ENCODE measurements around the gene DSC1. TPM values are rescaled to one million over a fixed set of nuclear protein-coding genes. Genes with fewer than 3 reads are reported as not detected.

The DSC1 gene
- total and polyA plus RNA-seq, 2 of the 8 experiments (the other 6 are each of a cell fraction or from before 2014, with no cell fraction given) = 0.02 TPM; not detected in 1

DNA sequence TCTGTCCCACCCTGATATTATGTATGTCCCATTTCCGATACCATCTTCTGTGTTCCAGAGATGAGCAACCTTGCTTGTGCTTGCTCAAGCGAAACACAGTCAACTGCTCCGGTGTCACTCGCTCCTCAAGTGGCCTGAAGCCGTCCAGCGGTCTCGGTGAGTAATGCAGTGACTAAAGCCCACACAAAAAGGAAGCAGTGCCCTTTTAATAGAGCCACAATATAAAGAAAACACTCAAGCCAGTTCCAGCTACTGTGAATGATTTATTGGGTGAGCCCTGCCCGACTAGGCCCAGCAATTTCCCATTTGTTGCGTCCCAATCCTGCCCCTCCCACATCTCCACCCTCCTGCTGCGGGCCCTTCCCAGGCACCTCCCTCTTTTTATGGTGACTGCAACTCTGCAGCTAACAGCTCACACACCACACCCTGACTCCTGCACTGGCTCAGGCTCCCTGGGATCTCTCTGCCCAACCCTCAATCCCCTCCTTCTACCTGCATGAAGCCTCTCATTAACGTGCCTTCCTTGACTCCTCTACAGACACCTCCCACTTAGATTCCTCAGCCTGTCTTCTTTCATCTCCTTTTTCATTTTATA is 44.2 kb upstream of the DSC1 start:
- CTCF ChIA-PET (ENCODE audit: partially characterized antibody) = interaction anchor here (1.2 to 1.6 kb wide), 2 partner anchors 9 to 217 kb away, joined by 3 read pairs; no protein-coding TSS in a partner anchor
- no peak overlapping the region for H3K27ac ChIP-seq (ENCODE audit: low read depth, low read length)

More for the DNA sequence above, 44.2 kb upstream of the DSC1 start:
- Histone ChIP-seq H2BK12ac (ENCODE audit: low read depth, low read length) (no peak overlapping the region), H3K23ac (ENCODE audit: insufficient read length) (no peak overlapping the region), H2AFZ (ENCODE audit: low read length) (peak overlapping the region; percentile 76), H3K56ac (replicated peaks; ENCODE audit: insufficient read length, low read depth, low read length) (no peak overlapping the region), H3K14ac (ENCODE audit: insufficient read length) (no peak overlapping the region), H3K9ac (replicated peaks in 1 of 4; ENCODE audit: extremely low read depth in 1 of 4, low read depth in 3 of 4, low read length in 3 of 4) (no peak overlapping the region), H3K79me2 (ENCODE audit: control insufficient read depth in 1 of 2, insufficient read depth in 2 of 2, low read length in 2 of 2) (no peaks in the 10 kb centered on the region), H3K4me2 (ENCODE audit: insufficient read depth in 1 of 2, low read depth in 2 of 2, low read length in 2 of 2) (no peak overlapping the region; a peak in 1 of 4 replicates), H2BK15ac (ENCODE audit: low read length) (no peak overlapping the region), H4K5ac (ENCODE audit: insufficient read length, low read depth, low read length) (no peak overlapping the region), H4K20me1 (replicated peaks in 1 of 2; ENCODE audit: control insufficient read depth in 1 of 2, insufficient read depth in 2 of 2, low read length in 2 of 2) (no peaks in the 10 kb centered on the region), H2BK120ac (replicated peaks; ENCODE audit: low read depth, low read length) (no peak overlapping the region), H3K27me3 (replicated peaks in 1 of 4; ENCODE audit: control insufficient read depth in 3 of 4, extremely low read depth in 1 of 4, insufficient read depth in 3 of 4, low read length in 3 of 4) (no peaks in the 10 kb centered on the region), H3K23me2 (ENCODE audit: low read depth, low read length) (no peaks in the 10 kb centered on the region; the same call in 1 of the 2 replicates), H2AK5ac (ENCODE audit: low read depth, low read length) (no peak overlapping the region), H2BK5ac (ENCODE audit: low read depth, low read length) (no peak overlapping the region), H3K9me3 (ENCODE audit: insufficient read depth in 2 of 2, low read depth in 1 of 2, low read length in 1 of 2) (no peaks in the 10 kb centered on the region), H3K4me1 (replicated peaks in 1 of 4; ENCODE audit: control insufficient read depth in 3 of 4, insufficient read depth in 4 of 4, low read length in 3 of 4) (peaks cover 0 to 3% (median 3%) of the 10 kb centered on the region in 4 experiments; a peak in 3 of 7 replicates), H3K4ac (replicated peaks; ENCODE audit: insufficient read length, low read depth, low read length) (no peak overlapping the region), H2BK20ac (ENCODE audit: low read length) (no peak overlapping the region), H3K36me3 (ENCODE audit: control insufficient read depth in 2 of 4, insufficient read depth in 4 of 4, low read length in 3 of 4) (no peaks in the 10 kb centered on the region), H3K18ac (ENCODE audit: extremely low read depth, low read length) (no peak overlapping the region), H3K4me3 (ENCODE audit: extremely low read depth in 1 of 4, insufficient read depth in 2 of 4, low read depth in 3 of 4, low read length in 4 of 4) (no peak overlapping the region), H4K91ac (replicated peaks; ENCODE audit: insufficient read length, low read length) (no peak overlapping the region), H3K79me1 (ENCODE audit: low read depth, low read length) (no peaks in the 10 kb centered on the region), H4K8ac (ENCODE audit: extremely low read depth, insufficient read depth, low read length) (no peak overlapping the region)
- WGBS, 2 experiments (ENCODE audit: extremely low coverage in 1 of 2, insufficient coverage in 1 of 2, insufficient read length in 1 of 2, insufficient replicate concordance in 2 of 2, low coverage in 1 of 2, low lambda C conversion rate in 2 of 2, missing lambda C conversion rate in 1 of 2) = 69% methylated on average over 11 of the region's 11 CpGs; no CpG with 5 or more reads in 1 of the 2 experiments
- peak; percentile 23 to 52 for DNase-seq (ENCODE audit: low read depth in 1 of 2, low spot score in 2 of 2)
- TF ChIP-seq CHD2 (IDR thresholded peaks at IDR 0.05; ENCODE audit: low read length) = no peak
- no peak for TF ChIP-seq HDAC2 (IDR thresholded peaks at IDR 0.05; ENCODE audit: borderline replicate concordance in 1 of 2, low read depth in 2 of 2, low read length in 2 of 2)
- TF ChIP-seq RXRA (IDR thresholded peaks at IDR 0.05; ENCODE audit: insufficient read depth, low read depth, low read length) = no peak
- no peak; a peak in 1 of 4 replicates for TF ChIP-seq RAD21 (IDR thresholded peaks at IDR 0.05 in 1 of 2, conservative IDR thresholded peaks at IDR 0.05 in 1 of 2; ENCODE audit: low read depth in 2 of 2, low read length in 2 of 2)
- no peak for TF ChIP-seq KDM1A (IDR thresholded peaks at IDR 0.05; ENCODE audit: borderline replicate concordance, low read length)
- 0 out of 2 replicates have a peak, but pooled peaks have one; percentile 30 for TF ChIP-seq TAF1 (IDR thresholded peaks at IDR 0.05; ENCODE audit: low read depth, low read length)
- POLR2A ChIA-PET (ENCODE audit: partially characterized antibody) = no interaction called here
- FAIRE-seq = no peak
